Measurements from ENCODE around the gene ERMARD. TPM values are rescaled to one million over a fixed set of nuclear protein-coding genes. Genes with fewer than 3 reads are reported as not detected.

The ERMARD gene
- total and polyA plus RNA-seq, 8 donors = 16.8 to 56.1 (median 44.9) TPM

- no peak overlapping the region for H3K27ac ChIP-seq
- no peak overlapping the region for H3K4me3 ChIP-seq
- intact Hi-C loops (cut with DNase I) = loop anchor here in 1 of 2 donors (10.0 kb wide), 1 partner anchor 465 kb away; the partner anchor contains the start of gene DLL1
- H3K36me3 ChIP-seq = no peaks in the 10 kb centered on the region
- peaks cover 0 to 37% of the 10 kb centered on the region in 2 donors for H3K27me3 ChIP-seq
- ATAC-seq (no peak), DNase-seq (peak in 1 of 4 donors; percentile 71)
- H3K4me1 ChIP-seq = peaks cover 0 to 10% of the 10 kb centered on the region in 2 donors
- no peaks in the 10 kb centered on the region for H3K9me3 ChIP-seq
- TF ChIP-seq CTCF (IDR thresholded peaks at IDR 0.05) = no peak
Measured at GRCh38 chr6:169829786-169830185, 78.4 kb downstream of the ERMARD start.

- H3K4me3 ChIP-seq = no peak overlapping the region
Measured at GRCh38 chr6:169830876-169831275, 79.5 kb downstream of the ERMARD start.

More at GRCh38 chr6:169830876-169831275, 79.5 kb downstream of the ERMARD start:
- no peak for DNase-seq
- ATAC-seq = no peak
- TF ChIP-seq CTCF (IDR thresholded peaks at IDR 0.05) = no peak
- H3K9me3 ChIP-seq = no peaks in the 10 kb centered on the region
- no peak overlapping the region for H3K27ac ChIP-seq
- no peaks in the 10 kb centered on the region for H3K36me3 ChIP-seq
- peaks cover 0 to 10% of the 10 kb centered on the region in 2 donors for H3K4me1 ChIP-seq
- peaks cover 0 to 26% of the 10 kb centered on the region in 2 donors for H3K27me3 ChIP-seq
- intact Hi-C loops (cut with DNase I) = loop anchor here in 1 of 2 donors (10.0 kb wide), 1 partner anchor 464 kb away; the partner anchor contains the start of gene DLL1

Other genes starting within 250 kb of the ERMARD start
- 10 to 100 TPM; 31.3 to 31.9 TPM for gene WDR27, start 49.6 kb upstream of the ERMARD start, total RNA-seq
- gene WDR27, start 49.6 kb upstream of the ERMARD start, polyA plus RNA-seq (ENCODE audit: insufficient read length in 6 of 6) = 100 to 1,000 TPM in 2 of 6 donors, 10 to 100 TPM in 4; 56.4 to 104 (median 86.5) TPM
- 10 to 100 TPM; 24.7 to 25.3 TPM for gene C6orf120, start 49.5 kb upstream of the ERMARD start, total RNA-seq
- gene C6orf120, start 49.5 kb upstream of the ERMARD start, polyA plus RNA-seq (ENCODE audit: insufficient read length in 6 of 6) = 10 to 100 TPM; 24.4 to 28.8 (median 27.6) TPM
- 10 to 100 TPM; 33.5 to 37.0 TPM for gene PHF10, start 27.1 kb upstream of the ERMARD start, total RNA-seq
- 100 to 1,000 TPM in 5 of 6 donors, 10 to 100 TPM in 1; 99.9 to 122 (median 109) TPM for gene PHF10, start 27.1 kb upstream of the ERMARD start, polyA plus RNA-seq (ENCODE audit: insufficient read length in 6 of 6)
- 1 to 10 TPM; 1.4 to 1.7 TPM for gene DYNLT2, start 50 bp upstream of the ERMARD start, total RNA-seq
- gene DYNLT2, start 50 bp upstream of the ERMARD start, polyA plus RNA-seq (ENCODE audit: insufficient read length in 6 of 6) = 10 to 100 TPM in 1 of 6 donors, 1 to 10 TPM in 5; 4.7 to 10.6 (median 7.1) TPM